ENCODE results near the gene SPHK2.

SPHK2 gene

DNA sequence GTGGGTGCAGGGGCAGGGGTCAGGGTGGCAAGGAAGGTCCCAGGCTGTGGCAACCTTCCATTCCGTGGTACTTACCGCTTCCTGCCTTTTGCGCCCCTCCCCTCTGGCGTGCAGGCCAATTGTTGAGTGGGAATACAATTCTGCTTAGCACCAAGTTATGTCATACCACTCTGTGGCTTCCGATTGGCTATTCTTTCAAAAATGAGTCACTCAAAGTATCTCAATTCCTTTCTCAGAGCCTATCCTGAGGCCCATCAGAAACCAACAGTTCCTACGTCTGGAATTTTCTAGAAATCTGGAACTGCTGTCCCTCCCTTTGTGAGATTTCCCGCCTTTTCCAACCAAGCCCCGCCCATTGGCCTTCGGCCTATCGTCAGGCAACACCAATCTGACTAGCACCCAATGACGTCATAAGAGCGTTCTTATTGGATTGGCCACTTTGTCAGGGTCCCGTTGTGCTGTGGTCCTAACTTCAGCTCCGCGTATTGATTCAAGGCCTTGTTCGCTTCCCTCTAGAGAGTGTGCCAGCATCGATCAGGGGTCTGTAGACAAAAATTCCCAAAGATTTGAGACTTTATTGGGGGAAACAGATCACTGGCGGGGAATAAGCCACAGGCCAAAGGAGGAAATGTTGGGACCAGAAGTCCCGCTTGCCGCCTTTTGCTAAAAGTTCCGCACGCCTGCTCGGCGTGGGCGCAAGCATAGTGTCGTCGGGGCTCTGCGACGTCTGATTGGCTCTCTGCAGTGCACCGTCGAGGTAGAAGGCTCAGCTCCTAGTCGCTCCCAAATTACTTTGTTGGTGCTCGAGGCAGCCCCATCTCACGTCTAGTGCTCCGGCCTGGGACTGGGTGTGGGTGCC is 41.8 kb downstream of the SPHK2 start (continued):
- TF ChIP-seq, protein P1, sequence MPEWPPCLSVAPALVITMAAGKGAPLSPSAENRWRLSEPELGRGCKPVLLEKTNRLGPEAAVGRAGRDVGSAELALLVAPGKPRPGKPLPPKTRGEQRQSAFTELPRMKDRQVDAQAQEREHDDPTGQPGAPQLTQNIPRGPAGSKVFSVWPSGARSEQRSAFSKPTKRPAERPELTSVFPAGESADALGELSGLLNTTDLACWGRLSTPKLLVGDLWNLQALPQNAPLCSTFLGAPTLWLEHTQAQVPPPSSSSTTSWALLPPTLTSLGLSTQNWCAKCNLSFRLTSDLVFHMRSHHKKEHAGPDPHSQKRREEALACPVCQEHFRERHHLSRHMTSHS (tag by site-specific recombination; IDR thresholded peaks at IDR 0.05) = no peak
- TF ChIP-seq ZNF132 (tag by site-specific recombination; IDR thresholded peaks at IDR 0.05; ENCODE audit: borderline replicate concordance) (no peak), ZNF544 (tag by site-specific recombination; IDR thresholded peaks at IDR 0.05) (no peak), ZNF239 (tag by site-specific recombination; IDR thresholded peaks at IDR 0.05) (no peak), MZF1 (tag by site-specific recombination; IDR thresholded peaks at IDR 0.05; ENCODE audit: borderline replicate concordance) (no peak), SCRT2 (tag by site-specific recombination; IDR thresholded peaks at IDR 0.05) (peak; percentile 95), TRIM28 (IDR thresholded peaks at IDR 0.05; ENCODE audit: borderline replicate concordance, low read length) (0 out of 2 replicates have a peak, but pooled peaks have one; percentile 35), SCRT1 (tag by site-specific recombination; IDR thresholded peaks at IDR 0.05; ENCODE audit: borderline replicate concordance) (peak; percentile 74), ZNF221 (tag by site-specific recombination; IDR thresholded peaks at IDR 0.05; ENCODE audit: borderline replicate concordance) (no peak), ZNF549 (tag by site-specific recombination; IDR thresholded peaks at IDR 0.05) (peak; percentile 88), ZNF112 (tag by site-specific recombination; IDR thresholded peaks at IDR 0.05) (no peak), HOXC10 (CRISPR knock-in tag; IDR thresholded peaks at IDR 0.05) (no peak), SP7 (tag by site-specific recombination; IDR thresholded peaks at IDR 0.05) (0 out of 2 replicates have a peak, but pooled peaks have one; percentile 11), ZBTB48 (tag by site-specific recombination; IDR thresholded peaks at IDR 0.05) (no peak), IKZF3 (tag by site-specific recombination; IDR thresholded peaks at IDR 0.05) (peak; percentile 54), KLF7 (tag by site-specific recombination; IDR thresholded peaks at IDR 0.05; ENCODE audit: borderline replicate concordance) (no peak), ZNF157 (tag by site-specific recombination; IDR thresholded peaks at IDR 0.05) (no peak), ZNF629 (tag by site-specific recombination; IDR thresholded peaks at IDR 0.05) (peak; percentile 58)
- TF ChIP-seq, protein P2, sequence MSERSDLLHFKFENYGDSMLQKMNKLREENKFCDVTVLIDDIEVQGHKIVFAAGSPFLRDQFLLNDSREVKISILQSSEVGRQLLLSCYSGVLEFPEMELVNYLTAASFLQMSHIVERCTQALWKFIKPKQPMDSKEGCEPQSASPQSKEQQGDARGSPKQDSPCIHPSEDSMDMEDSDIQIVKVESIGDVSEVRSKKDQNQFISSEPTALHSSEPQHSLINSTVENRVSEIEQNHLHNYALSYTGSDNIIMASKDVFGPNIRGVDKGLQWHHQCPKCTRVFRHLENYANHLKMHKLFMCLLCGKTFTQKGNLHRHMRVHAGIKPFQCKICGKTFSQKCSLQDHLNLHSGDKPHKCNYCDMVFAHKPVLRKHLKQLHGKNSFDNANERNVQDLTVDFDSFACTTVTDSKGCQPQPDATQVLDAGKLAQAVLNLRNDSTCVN (tag by site-specific recombination; optimal IDR thresholded peaks at IDR 0.05) = no peak
- TF ChIP-seq, protein P3, sequence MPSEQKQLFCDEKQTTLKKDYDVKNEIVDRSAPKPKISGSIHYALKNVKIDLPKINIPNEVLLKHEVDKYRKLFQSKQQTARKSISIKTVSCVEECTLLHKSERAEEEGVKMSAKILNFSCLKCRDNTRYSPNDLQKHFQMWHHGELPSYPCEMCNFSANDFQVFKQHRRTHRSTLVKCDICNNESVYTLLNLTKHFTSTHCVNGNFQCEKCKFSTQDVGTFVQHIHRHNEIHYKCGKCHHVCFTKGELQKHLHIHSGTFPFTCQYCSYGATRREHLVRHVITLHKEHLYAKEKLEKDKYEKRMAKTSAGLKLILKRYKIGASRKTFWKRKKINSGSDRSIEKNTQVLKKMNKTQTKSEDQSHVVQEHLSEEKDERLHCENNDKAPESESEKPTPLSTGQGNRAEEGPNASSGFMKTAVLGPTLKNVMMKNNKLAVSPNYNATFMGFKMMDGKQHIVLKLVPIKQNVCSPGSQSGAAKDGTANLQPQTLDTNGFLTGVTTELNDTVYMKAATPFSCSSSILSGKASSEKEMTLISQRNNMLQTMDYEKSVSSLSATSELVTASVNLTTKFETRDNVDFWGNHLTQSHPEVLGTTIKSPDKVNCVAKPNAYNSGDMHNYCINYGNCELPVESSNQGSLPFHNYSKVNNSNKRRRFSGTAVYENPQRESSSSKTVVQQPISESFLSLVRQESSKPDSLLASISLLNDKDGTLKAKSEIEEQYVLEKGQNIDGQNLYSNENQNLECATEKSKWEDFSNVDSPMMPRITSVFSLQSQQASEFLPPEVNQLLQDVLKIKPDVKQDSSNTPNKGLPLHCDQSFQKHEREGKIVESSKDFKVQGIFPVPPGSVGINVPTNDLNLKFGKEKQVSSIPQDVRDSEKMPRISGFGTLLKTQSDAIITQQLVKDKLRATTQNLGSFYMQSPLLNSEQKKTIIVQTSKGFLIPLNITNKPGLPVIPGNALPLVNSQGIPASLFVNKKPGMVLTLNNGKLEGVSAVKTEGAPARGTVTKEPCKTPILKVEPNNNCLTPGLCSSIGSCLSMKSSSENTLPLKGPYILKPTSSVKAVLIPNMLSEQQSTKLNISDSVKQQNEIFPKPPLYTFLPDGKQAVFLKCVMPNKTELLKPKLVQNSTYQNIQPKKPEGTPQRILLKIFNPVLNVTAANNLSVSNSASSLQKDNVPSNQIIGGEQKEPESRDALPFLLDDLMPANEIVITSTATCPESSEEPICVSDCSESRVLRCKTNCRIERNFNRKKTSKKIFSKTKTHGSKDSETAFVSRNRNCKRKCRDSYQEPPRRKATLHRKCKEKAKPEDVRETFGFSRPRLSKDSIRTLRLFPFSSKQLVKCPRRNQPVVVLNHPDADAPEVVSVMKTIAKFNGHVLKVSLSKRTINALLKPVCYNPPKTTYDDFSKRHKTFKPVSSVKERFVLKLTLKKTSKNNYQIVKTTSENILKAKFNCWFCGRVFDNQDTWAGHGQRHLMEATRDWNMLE (tag by site-specific recombination; conservative IDR thresholded peaks at IDR 0.05; ENCODE audit: low read depth) = no peak
- TF ChIP-seq, protein P4, sequence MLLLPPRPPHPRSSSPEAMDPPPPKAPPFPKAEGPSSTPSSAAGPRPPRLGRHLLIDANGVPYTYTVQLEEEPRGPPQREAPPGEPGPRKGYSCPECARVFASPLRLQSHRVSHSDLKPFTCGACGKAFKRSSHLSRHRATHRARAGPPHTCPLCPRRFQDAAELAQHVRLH (tag by site-specific recombination; IDR thresholded peaks at IDR 0.05) = no peak
- TF ChIP-seq, protein P5, sequence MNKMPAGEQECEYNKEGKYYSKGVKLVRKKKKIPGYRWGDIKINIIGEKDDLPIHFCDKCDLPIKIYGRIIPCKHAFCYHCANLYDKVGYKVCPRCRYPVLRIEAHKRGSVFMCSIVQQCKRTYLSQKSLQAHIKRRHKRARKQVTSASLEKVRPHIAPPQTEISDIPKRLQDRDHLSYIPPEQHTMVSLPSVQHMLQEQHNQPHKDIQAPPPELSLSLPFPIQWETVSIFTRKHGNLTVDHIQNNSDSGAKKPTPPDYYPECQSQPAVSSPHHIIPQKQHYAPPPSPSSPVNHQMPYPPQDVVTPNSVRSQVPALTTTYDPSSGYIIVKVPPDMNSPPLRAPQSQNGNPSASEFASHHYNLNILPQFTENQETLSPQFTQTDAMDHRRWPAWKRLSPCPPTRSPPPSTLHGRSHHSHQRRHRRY (tag by site-specific recombination; IDR thresholded peaks at IDR 0.05) = no peak
- TF ChIP-seq, protein P6, sequence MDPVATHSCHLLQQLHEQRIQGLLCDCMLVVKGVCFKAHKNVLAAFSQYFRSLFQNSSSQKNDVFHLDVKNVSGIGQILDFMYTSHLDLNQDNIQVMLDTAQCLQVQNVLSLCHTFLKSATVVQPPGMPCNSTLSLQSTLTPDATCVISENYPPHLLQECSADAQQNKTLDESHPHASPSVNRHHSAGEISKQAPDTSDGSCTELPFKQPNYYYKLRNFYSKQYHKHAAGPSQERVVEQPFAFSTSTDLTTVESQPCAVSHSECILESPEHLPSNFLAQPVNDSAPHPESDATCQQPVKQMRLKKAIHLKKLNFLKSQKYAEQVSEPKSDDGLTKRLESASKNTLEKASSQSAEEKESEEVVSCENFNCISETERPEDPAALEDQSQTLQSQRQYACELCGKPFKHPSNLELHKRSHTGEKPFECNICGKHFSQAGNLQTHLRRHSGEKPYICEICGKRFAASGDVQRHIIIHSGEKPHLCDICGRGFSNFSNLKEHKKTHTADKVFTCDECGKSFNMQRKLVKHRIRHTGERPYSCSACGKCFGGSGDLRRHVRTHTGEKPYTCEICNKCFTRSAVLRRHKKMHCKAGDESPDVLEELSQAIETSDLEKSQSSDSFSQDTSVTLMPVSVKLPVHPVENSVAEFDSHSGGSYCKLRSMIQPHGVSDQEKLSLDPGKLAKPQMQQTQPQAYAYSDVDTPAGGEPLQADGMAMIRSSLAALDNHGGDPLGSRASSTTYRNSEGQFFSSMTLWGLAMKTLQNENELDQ (tag by site-specific recombination; IDR thresholded peaks at IDR 0.05; ENCODE audit: low read depth) = no peak
- TF ChIP-seq, protein P7, sequence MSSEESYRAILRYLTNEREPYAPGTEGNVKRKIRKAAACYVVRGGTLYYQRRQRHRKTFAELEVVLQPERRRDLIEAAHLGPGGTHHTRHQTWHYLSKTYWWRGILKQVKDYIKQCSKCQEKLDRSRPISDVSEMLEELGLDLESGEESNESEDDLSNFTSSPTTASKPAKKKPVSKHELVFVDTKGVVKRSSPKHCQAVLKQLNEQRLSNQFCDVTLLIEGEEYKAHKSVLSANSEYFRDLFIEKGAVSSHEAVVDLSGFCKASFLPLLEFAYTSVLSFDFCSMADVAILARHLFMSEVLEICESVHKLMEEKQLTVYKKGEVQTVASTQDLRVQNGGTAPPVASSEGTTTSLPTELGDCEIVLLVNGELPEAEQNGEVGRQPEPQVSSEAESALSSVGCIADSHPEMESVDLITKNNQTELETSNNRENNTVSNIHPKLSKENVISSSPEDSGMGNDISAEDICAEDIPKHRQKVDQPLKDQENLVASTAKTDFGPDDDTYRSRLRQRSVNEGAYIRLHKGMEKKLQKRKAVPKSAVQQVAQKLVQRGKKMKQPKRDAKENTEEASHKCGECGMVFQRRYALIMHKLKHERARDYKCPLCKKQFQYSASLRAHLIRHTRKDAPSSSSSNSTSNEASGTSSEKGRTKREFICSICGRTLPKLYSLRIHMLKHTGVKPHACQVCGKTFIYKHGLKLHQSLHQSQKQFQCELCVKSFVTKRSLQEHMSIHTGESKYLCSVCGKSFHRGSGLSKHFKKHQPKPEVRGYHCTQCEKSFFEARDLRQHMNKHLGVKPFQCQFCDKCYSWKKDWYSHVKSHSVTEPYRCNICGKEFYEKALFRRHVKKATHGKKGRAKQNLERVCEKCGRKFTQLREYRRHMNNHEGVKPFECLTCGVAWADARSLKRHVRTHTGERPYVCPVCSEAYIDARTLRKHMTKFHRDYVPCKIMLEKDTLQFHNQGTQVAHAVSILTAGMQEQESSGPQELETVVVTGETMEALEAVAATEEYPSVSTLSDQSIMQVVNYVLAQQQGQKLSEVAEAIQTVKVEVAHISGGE (tag by site-specific recombination; conservative IDR thresholded peaks at IDR 0.05; ENCODE audit: low read depth) = no peak

Measured in HEK293 (cell line).